ENCODE data around the gene HHATL.

The HHATL gene, protein sequence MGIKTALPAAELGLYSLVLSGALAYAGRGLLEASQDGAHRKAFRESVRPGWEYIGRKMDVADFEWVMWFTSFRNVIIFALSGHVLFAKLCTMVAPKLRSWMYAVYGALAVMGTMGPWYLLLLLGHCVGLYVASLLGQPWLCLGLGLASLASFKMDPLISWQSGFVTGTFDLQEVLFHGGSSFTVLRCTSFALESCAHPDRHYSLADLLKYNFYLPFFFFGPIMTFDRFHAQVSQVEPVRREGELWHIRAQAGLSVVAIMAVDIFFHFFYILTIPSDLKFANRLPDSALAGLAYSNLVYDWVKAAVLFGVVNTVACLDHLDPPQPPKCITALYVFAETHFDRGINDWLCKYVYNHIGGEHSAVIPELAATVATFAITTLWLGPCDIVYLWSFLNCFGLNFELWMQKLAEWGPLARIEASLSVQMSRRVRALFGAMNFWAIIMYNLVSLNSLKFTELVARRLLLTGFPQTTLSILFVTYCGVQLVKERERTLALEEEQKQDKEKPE

DNA sequence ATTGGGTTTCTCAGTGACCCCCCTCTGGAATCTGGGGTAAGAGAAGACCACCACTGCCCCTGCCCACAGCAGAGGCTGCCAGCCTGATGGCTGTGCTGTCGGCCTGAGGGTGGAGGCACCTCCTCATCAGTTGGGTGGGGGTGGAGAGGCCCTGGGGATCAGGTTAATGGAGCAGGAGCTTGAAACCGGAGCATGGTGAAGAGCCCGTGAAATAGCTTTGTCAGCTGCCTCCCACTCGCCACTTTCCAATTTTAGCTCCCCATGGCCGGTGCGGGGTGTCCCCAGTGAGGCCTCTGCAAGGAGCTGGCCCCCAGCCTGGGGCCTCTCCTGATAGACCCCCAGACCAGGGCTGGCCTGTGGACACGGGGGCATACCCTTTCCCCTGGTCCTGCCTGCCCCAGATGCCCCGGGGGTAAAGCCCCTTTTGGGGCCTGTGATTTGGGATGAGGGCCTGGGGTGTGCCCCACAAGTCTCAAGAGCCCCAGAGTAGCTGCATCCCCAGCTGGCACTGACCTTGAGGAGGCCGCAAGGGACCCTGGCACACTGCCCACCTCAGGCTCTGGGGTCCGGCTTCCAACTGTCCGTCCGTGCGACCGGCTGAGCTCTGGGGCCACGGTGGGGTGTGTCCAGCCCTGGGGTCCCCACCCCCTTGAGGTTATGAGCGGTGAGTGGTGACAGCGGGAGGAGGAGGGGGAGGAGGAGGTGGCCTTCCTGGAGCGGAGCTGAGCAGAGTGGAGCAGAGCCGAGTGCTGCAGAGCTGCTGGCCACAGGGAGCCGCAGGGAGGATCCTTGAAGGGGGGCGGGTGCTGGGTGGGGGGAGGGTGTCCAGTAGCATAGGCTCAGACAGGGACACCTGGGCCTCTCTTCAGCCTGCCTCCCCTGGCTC lies at the start of gene HHATL:
HHATL (minus strand) TSS at position 733 of the 886 bp plus-strand sequence. CDS start 1,972 bp downstream, outside the sequence.
- H3K4me3 ChIP-seq (ENCODE audit: control insufficient read depth, low read depth, low read length), result no peak within 1 kb of the TSS
- TF ChIP-seq, protein P1, sequence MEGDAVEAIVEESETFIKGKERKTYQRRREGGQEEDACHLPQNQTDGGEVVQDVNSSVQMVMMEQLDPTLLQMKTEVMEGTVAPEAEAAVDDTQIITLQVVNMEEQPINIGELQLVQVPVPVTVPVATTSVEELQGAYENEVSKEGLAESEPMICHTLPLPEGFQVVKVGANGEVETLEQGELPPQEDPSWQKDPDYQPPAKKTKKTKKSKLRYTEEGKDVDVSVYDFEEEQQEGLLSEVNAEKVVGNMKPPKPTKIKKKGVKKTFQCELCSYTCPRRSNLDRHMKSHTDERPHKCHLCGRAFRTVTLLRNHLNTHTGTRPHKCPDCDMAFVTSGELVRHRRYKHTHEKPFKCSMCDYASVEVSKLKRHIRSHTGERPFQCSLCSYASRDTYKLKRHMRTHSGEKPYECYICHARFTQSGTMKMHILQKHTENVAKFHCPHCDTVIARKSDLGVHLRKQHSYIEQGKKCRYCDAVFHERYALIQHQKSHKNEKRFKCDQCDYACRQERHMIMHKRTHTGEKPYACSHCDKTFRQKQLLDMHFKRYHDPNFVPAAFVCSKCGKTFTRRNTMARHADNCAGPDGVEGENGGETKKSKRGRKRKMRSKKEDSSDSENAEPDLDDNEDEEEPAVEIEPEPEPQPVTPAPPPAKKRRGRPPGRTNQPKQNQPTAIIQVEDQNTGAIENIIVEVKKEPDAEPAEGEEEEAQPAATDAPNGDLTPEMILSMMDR (IDR thresholded peaks at IDR 0.05; ENCODE audit: control insufficient read depth, insufficient read depth, low read depth, low read length, missing control alignments), result no peak
- no peak for DNase-seq (ENCODE audit: low read depth)

DNA sequence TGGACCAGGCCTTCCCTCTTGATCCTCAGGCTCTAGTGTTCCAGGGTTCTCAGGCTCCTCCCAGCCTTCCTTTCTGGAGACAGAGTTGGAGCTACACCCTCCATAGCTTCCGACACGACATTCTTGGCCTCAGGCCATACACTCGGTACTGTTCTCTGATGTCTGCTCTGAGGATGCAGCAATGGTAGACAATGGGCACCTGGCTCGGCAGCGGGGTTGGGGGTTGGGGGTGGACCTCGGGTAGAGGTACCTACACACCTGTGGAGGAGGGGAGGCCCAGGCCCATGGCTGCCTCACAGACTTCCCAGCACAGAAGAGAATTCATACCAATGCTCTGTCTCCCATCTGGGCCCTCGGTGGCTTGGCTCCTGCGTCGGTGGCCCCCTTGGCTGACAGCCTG lies 49.0 kb upstream of the HHATL start:
- no peak overlapping the region for H3K4me3 ChIP-seq (ENCODE audit: control insufficient read depth, low read depth, low read length)
- TF ChIP-seq, protein P1 (IDR thresholded peaks at IDR 0.05; ENCODE audit: control insufficient read depth, insufficient read depth, low read depth, low read length, missing control alignments), result no peak
- no peak for DNase-seq (ENCODE audit: low read depth)

DNA sequence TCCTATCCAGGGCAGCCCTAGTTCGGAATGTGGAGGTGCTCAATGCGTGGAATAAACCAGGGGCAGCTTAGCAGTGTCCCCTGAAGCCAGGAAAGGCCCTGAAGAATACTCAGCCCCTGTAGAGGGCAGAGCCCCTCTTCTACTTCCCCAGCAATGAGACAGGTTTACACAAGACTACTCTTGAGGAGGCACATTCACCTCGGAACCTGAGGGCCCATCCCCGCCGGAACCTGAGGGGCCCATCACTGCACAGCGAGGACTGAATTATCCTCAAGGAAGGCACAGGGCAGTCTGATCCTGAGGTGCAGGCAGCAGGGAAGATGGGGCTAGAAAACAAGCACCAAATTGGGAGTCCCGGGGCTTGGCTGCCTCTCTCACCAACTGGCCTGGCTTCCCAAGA lies 48.2 kb upstream of the HHATL start:
- H3K4me3 ChIP-seq (ENCODE audit: control insufficient read depth, low read depth, low read length), result no peak overlapping the region
- TF ChIP-seq, protein P1 (IDR thresholded peaks at IDR 0.05; ENCODE audit: control insufficient read depth, insufficient read depth, low read depth, low read length, missing control alignments), result no peak
- DNase-seq (ENCODE audit: low read depth), result no peak

DNA sequence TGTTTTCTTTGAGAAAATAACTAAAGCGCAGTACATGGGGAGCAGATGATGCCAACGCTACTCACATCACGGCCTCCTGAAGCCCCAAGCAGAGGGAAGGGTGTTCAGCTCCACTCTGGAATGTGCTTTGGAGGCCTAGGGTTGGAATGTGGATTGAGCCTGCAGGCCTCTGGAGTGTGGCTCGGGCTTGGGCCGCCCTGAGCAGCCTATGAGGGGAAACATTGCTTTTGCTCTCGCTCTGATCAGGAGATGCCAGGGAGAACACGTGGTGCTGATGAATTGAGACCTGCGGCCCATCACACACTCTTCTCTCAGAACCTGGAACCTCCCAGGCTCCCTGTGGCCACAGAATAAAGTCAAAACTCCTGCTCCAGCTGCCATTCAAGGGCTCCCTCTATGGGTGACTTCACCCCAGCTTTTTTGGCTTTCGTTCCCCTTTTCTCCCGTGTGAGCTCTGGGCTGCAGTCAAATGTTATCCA lies 47.2 kb upstream of the HHATL start:
- no peak overlapping the region for H3K4me3 ChIP-seq (ENCODE audit: control insufficient read depth, low read depth, low read length)
- no peak for DNase-seq (ENCODE audit: low read depth)
- TF ChIP-seq, protein P1 (IDR thresholded peaks at IDR 0.05; ENCODE audit: control insufficient read depth, insufficient read depth, low read depth, low read length, missing control alignments), result peak; percentile 68

DNA sequence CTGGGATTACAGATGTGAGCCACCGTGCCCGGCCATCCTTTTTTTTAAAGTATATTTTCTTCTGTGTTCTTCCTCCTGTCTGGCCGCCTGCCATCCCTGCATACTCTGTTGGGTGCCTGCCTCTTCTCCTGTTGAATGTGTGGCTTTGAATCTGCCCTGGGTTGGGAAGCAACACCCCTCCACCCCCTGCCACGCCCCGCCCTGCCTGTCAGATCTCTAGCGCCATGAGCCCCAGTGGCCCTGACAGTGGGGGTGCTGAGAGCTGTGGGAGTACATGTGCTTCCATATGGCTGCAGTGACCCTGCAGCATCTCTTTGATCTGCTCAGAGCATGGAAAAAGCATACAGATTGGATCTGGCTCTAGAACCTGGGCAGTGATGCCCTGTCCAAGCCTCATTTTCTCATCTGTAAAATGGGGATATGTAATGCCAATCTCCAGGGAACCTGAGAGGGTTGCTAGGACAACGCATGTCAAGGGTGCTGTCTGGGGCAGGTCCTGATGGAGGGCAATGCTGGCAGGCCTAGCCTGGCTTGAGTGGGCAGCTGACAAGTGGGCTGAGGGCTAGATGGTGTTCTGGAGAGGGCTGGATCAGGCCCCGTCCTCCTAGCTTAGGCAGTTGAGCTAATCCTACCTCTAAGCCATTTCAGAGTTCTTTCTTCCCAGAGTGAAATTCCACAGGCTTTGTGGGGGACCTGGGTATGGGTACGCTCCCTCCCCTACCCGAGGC lies 46.6 kb upstream of the HHATL start:
- no peak for DNase-seq (ENCODE audit: low read depth)
- TF ChIP-seq, protein P1 (IDR thresholded peaks at IDR 0.05; ENCODE audit: control insufficient read depth, insufficient read depth, low read depth, low read length, missing control alignments), result no peak
- no peak overlapping the region for H3K4me3 ChIP-seq (ENCODE audit: control insufficient read depth, low read depth, low read length)

DNA sequence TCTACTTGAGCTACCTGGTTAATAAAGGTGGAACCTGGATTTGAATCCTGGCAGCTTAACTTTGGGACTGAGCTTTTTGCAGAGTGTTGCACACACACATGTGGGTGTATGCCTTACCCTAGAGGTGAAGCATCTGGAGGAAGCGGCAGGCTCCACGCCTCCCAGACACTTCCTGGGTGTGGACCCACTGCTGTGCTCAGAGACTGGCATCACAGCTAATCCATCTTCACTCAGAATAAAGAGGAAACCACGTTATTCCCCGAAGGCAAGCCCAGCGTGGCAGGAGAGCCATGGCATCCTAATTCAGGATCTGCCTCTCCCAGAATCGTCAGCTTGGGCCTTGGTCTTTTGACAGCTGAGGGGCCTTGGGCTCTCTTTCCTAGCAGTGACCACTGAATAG lies 45.0 kb upstream of the HHATL start:
- H3K4me3 ChIP-seq (ENCODE audit: control insufficient read depth, low read depth, low read length), result no peak overlapping the region
- TF ChIP-seq, protein P1 (IDR thresholded peaks at IDR 0.05; ENCODE audit: control insufficient read depth, insufficient read depth, low read depth, low read length, missing control alignments), result no peak

More for the DNA sequence above, 45.0 kb upstream of the HHATL start:
- DNase-seq (ENCODE audit: low read depth), result no peak

Measured in AG09309 (cell line).